ENCODE results near the gene UACA.

Gene UACA

DNA sequence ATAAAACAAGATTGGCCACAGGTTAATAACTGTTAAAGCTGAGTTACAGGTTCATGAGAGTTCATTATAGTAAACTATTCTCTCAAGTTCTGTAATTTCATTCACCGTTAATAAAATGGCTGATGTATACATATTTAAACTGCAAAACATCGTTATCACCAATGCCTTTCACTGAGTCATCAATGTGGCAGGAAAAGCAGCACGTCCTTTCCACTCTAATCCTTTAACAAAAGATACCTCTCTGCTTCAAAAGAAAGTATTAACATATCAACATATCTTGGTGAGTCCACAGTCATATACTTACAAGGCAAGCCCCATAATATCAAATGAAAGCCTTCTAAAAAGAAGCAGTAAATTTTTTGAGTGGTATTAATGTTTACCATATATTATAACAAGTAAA, 54.5 kb downstream of the UACA start:
- no peak for DNase-seq

DNA sequence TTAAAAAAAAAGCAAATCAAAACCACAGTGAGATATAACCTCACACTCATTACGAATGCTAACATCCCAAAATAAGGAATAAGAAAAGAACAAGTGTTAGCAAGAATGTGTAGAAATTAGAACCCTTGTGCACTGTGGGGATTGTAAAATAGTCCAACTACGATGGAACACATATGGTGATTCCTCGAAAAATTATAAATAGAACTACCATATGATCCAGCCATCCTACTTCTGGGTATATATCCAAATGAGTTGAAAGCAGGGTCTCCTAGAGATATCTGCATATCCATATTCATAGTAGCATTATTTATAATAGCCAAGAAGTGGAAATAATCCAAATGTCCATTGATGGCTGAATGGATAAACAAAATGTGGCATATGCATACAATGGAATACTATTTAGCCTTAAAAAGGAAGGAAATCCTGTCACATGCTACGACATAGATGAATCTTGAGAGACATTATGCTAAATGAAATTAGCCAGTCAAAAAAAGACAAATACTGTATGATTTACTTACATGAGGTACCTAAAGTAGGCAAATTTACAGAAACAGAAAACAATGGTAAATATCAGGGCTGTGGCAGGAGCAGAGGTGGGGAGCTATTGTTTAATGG, 55.6 kb downstream of the UACA start:
- DNase-seq = no peak

DNA sequence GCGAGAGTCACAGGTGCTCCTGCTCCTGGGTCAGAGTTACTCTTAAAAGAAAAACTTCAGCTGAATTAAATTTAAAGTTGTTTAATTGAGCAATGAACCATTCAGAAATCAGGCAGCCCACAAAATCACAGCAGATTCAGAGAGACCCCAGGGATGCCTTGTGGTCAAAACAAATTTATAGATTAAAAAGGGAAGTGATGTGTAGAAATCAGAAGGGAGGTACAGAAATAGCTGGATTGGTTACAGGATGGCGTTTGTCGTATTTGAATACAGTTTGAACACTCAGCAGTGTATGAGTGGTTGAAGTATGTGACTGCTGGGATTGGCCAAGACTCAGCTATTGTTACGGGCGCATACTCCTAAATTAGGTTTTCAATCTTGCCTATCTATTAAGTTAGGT, 58.6 kb downstream of the UACA start:
- no peak for DNase-seq

DNA sequence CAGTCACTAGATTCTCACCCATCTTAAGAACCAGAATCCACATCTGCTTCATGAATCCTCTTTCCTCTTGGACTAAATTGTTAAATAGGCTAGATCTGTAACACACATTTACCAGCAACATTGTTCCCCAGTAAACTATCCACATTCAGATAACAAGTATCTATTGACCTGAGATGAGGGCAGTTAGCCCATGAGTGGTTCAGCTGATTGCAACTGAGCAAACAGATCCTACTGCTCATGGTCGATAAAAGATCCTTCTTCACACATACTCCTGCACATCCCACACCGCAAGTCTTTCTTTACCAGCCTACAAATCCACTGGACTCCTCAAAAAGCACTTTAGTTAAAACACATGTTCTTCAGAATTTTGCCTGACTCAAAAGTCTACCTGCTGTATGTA, 59.2 kb downstream of the UACA start:
- no peak for DNase-seq

DNA sequence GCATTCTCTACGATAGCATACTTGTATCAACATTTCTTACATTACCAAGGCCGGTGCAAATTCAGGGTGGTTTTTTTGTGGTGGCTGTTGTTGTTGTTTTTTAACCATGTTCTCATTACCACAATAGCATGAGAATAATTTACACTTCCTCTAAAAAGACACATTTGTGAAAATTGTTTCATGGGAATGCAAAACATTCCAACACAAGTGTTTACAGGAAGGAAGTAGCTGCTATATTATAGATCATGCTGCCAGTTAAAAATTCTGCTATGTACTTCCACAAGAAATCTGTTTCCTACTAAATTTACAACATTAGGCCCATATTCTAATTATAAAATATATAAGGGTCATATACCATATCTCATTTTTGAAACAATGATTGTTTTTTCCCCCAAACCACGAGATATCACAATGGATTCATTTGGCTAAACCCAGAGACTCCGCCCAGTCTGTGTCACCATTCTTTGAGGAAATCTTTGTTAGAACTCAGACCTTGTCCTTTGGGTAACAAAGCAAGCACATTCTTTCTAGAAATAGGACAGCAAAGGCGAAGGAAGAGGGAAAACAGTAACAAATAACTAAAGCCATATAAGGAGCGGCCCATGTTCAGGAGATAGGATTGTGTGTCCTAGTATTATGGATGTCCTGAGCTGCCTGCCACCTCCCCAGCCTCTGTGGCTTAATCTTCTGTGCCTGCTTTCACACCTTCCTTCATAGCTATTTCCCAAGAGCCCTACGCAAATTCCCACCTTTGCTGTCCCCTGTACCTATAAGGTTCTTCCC, 60.1 kb downstream of the UACA start:
- DNase-seq = no peak

DNA sequence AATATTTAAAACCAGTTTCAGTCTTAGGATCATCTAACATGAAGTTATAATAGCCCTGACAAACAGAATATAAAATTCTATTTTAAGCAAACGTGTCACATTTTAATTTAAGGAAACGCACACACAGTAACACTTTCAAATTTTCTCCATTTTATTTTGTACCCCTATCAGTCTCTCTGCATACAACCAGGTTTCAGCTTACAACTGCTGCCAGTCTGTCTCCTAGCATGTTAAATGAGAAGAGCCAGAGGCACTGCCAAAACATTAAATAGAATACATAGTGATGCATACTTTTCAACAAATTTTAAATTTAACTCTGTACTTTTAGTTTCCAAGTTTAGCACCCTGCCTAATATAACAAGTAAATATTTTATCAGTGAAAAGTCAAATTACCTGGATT, 60.8 kb downstream of the UACA start:
- no peak for DNase-seq

DNA sequence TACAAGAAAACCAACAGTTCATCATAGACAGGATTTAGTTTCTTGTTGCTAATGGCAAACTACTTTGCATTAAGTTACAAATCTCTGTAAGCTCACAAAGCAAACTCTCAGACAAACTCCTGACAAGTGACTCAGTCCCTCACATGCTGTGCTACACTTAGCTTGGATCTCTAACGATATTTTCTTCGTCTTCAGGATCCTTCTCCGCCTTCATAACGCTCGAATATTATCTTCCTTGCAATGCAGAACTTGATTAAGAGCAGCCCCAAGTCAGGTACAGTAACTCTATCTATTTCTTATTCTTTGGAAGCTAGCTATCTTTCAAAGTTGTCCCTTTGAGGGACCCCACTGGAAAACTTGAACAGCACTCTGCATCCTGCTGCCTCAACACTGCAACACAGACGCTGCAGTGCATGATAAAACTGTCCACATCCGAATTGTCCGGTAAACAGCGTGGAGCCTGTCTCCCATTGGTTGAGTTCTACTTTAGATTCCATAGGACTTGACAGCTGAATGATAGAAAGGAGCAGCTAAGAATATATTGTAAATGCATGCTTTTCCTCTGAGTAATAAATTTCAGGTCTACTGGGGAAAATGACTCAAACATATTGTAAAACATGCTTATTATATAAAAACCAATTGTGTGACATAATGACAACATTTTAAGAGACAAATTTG, 61.3 kb downstream of the UACA start:
- DNase-seq = no peak

DNA sequence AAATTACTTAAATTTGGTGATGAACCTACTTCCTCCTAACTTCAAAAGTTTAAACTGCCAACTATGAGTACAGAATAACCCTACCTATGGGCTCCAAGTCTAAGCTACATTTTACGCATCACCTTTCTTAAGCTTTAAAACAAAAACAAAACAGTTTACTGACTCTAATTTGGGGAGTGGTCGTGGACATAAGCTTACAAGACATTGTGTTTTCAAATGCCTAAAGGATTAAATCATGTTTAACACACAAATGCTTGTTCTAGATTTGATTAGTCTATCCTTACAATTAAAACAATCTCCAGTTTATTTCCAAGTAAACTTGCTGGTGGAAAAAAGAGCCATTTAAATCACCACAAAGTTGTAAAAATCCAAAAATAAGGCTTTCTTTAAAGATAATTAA, 62.2 kb downstream of the UACA start:
- no peak for DNase-seq

DNA sequence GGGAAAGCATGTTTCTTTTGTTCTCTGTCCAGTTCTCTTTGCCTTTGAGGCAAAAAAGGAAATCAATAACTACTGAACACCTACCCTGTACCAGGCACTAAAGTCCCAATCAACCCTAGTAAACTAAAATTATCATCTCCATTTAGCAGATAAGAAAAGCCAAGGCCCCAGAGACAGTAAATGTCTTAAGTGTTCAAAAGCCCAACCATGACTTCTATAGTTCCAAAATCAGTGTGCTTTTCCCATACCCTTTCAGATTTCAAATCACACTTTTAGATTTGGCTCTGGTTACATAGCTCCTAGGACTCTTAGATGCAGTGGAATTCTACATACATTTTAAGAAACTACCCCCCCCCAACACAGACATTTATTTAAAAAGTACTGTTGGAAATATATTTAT, 63.5 kb downstream of the UACA start:
- DNase-seq = no peak

DNA sequence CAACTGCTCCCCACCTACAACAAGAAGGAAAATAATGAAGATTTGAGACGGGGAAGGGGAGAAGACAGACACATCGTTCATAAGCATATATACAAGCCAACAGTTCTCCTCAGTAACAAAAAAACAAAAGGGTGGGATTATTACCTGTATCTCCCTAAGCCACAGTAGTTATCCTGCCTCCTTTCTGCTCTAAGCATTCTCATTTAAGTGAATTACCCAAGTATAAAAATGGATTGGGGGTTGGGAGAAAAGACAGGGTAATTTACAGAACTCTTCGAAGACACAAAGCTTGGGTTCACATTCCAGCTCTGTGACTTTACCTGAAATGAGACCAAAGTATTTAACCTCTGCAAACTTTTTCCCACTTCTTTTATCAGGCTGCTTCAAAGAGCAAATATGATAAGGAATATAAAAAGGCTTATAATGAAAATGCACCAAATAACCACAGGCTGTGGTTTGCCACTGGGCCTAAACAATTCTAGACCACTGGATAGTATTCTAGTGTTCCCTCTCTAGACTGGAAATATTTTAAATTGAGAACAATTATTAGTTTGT, 64.4 kb downstream of the UACA start:
- DNase-seq = no peak

DNA sequence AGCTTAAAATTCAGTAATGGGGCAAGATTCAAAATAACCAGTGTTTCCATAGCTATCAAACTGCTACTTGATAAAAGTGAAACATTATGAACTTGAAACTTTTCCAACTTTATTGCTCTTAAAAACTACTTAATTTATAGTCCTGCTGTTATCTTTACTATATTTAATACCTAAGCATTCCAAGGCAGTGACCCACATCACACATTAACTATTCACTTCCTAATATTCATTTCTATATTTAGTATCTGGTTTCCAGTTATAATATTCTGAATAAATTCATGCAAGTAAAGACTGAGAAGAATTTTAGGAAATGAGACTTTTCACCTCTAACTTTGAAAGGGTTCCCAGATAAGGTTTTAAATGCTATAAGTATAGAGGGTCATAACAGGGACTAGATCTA, 64.9 kb downstream of the UACA start:
- DNase-seq = no peak

DNA sequence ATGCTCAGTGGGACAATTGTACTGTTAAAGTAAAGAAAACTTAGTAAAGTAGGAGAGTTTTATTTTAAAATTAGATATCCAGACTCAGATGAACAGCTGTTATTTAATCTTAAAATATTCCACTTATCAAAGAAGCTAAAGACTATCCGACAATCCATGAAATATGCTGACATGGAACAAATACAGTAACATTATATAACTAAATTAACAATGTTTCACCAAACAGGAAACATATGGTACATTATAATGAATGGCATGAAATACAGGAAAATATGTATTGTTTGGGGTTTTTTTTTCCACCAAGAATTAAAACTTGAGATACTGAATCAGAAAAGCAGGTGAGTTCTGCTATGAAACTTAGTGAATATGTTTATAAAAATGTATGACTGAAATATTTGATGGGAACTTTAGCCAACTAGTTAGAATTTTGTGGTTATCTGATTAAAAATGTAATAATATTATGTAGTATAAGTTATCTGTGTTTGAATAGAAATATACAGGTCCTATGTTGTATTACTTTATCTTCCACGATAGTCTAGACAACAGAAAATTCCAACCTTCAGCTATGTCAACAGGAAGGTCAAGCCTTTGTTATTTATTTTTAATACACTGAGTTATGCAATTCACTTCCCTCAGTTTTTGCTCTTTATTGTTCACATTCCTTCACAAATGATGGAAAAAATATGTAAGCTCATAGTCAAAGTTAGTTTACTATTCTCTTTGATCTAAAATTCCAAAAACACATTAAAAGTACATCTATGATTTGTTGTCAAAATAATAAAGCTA, 72.7 kb downstream of the UACA start:
- DNase-seq = no peak

DNA sequence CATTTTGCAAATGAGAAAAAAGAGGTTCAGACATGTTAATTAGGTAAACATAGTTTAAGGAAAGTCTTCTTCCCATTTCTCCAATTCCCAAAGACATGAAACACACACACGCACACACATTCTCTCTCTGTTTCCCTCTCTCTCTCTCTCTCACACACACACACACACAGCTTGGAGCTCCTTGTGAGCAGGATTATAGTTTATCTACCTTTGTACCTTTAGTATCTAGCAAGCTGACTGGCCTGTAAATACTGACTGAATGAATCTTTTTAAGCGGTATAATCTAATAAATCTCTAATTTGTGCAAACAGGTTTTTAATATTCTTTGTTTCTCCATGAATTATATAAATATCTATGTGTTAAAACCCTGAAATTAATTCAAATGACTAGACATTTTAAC, 73.3 kb downstream of the UACA start:
- no peak for DNase-seq

DNA sequence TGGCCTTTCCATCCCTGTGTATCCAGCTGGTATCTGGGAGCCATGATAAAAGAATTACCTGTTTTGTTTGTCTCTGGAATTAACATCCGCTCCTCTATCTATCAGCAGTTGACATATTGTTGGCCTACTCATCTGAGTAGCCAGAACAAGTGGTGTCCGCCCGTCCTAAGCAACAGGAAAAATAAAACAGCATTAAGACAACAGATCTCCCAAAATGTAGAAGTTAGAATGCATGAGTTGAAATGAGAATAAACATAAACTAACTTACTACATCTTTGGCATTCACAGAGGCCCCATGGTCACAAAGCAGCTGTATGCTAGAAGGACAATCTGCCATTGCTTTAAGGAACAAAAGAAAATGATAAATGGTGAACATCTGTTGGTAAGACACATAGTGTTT, 75.9 kb downstream of the UACA start:
- DNase-seq = no peak

DNA sequence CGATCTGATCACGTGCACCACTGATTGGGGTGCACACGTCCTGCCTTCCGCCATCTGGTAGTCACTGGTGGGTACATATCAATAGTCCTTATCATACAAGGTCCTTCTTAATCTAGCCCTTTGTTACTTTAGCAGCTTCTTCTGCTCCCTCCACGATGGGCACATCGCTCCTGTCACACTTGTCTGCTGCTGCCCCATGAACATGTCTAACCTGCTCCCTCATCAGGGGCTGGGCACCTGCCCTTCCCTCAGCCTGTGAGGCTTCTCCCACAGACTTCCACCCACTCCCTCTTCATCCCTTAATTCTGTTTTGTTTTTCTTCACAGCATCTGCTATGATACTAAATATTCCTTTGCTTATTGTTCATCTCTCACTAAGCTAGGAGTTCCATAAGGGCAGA, 82.5 kb downstream of the UACA start:
- no peak for DNase-seq

DNA sequence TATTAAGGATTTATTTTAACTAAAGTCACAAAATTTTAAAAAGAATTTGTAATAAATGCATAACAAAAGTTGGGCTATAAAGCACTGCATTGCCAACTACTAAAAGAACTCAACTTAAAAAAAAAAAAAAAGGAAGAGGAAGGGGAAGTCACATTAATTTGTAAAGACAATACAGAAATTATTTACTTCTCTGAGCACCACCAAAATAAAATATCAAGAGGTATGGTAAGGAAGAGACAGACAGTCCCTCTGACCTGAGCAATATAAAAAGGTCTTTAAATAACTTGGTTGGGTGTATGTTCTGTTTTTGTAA, 83.5 kb downstream of the UACA start:
- no peak for DNase-seq

DNA sequence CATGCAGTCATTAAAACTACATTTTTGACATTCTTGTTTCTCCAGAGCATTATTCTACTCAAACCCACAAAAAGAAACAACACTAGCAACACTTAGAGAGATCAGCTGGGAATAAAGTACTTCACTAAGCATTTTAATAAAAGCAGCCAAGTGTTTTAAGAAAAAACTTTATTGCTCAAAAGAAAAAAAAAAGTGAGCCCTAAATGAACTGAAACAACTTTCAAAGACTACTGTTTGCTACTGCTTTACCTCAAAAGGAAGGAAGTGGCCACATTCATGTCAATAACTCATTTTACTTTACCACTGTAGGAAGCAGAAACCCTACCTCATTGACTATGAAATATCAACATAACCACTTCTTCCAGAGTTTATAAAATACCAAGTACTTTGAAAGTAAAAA, 91.3 kb downstream of the UACA start:
- no peak for DNase-seq

DNA sequence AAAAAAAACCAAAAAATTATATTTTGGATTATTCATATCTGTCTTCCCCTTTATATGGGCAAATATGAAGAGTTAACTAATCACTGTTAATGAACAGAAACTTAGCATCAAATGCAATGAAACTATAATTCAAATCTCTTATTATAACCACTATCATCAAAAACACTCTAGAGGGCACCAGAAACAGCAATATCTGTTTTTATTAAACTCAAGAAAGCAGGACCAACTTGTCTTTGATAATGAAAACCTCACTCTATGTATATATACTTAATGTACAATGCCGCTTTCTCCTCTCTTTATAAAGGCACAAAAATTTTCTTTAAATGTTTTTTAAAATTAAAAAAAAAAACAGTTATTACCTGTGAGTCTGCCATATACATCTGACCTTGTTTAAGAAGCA, 92.7 kb downstream of the UACA start:
- DNase-seq = peak; percentile 18

DNA sequence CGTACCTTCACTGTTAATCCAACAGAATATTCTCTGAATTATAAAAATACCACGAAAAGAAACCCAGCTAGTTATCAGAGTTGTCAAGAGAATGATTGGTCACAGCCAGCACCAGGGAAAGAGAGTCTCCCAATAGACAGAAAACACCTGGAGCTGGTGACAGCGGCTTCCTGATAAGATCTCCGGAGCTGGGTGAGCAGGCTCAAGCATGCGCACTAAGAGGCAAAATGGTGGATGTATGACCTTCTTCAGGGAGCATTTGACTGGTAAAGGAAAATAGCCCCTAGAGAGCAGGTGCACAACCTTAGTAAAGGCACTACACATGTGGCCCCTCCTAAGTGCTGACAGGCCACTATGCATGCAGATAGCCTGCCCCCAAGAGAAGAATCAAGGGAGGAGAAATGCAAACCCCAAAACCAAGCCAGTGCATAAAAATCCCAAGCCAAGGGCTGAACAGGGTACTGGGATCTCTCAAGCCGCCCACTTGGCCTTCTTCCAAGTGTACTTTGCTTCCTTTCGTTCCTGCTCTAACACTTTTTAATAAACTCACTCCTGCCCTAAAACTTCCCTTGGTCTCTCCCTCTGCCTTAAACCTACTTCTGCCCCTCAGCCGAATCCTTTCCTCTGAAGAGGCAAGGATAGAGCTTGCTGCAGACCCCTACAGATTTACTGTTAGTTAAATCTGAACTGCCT, 93.2 kb downstream of the UACA start:
- DNase-seq = peak; percentile 70

DNA sequence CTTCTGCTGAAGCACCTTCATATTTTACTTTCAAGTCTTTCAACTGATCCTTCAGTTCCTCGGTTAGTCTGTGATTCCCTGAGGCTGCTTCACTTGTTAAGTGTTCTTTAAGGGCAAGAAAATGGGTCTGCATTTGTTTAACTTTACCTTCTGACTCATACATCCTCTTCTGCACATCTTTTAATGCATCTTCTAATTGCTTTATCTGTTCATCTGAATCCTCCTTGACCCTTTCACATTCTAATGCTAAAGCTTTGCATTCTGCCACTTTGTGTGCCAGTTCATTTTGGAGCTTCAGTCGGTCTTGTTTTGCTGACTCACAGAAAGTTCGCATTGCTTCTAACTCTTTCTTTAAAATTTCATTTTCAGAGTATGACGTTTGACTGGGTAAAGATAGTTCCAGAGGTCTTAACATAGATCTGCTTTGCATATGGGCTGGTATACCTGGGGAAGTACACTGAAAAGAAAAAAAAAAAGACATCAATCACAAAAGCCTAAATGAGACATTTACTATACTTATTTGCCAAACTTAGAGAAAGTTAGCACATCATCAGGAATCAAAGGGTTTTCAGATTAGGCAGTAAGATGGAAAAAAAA, 94.3 kb downstream of the UACA start:
- no peak for DNase-seq

DNA sequence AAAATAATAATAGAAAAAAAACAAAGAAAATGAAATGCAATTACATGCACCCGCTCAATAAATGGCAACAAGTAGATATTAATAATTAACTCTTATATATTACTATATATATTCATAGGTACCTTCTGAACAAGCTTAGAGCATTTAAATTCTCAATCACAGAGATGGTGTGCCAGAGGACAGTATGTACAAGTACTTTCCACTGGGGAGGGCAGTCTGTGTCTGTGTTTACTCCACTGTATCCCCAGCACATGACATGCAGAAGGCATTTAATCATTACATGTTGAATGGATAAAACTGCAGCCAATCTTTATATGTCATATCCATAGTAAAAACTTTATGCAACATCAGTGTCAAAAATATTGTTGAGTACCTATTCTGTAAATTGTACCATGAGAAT, 97.8 kb downstream of the UACA start:
- DNase-seq = no peak

DNA sequence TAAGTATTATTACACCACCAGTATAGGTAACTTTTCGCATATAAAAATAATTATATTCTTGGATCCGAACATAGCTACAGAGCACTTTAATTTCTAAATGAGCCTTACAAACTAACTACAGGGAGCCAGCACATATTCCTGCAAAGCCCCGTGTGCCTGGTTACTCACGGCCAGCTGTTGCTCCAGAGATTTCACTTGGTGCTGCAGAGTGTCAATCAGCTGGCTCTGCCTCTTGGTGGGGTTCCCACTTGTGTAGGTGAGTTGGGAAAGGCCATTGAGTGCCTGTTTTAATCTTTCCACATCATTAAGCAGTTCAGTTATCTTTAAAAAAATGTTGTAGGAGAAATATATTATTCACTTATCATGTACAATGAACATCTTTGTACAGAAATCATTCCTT, 98.9 kb downstream of the UACA start:
- DNase-seq = no peak
